Gastroesophageal sphincter (tissue), 4 donors: ENCODE measurements around the gene FOXO3. TPM values are rescaled to one million over a fixed set of nuclear protein-coding genes. Genes with fewer than 3 reads are reported as not detected.
A peak's percentile ranks its signal among the peaks of the same experiment; 100 is the strongest.
"Not testable (repeated sequence)": the region's sequence is repeated elsewhere in the genome, so short reads cannot be mapped to it uniquely, and the experiment has no call there.

Experiments
- ATAC-seq: fragments of 150-250 bp; one replicate; pipeline ENCODE4 v1.9.1; 2016; ENCODE audit warnings: mild to moderate bottlenecking, moderate library complexity
- H3K27ac ChIP-seq, 4 donors: fragments of 200-600 bp; sonication (generic) in 3 of 4; 1 replicate in 3 of 4; 2 replicates in 1 of 4; pipeline ENCODE4 v1.5.1; 2016 to 2019
- H3K27me3 ChIP-seq: fragments of 200-600 bp; sonication (generic); one replicate; pipeline ENCODE4 v1.5.1; 2019
- H3K36me3 ChIP-seq, 2 donors: fragments of 200-600 bp; sonication (generic); one replicate each; pipeline ENCODE4 v1.5.1; 2019; ENCODE audit warnings: control low read depth in 1 of 2
- H3K4me1 ChIP-seq, 3 donors: fragments of 200-600 bp; sonication (generic); 1 replicate in 2 of 3; 2 replicates in 1 of 3; pipeline ENCODE4 v1.5.1; 2016 to 2019; ENCODE audit warnings: control low read depth in 2 of 3
- H3K4me3 ChIP-seq, 2 donors: fragments of 200-600 bp; sonication (generic); one replicate each; pipeline ENCODE4 v1.5.1; 2019; ENCODE audit warnings: mild to moderate bottlenecking in 1 of 2, moderate library complexity in 1 of 2
- H3K9me3 ChIP-seq, 3 donors: fragments of 200-600 bp; sonication (generic); one replicate each; pipeline ENCODE4 v1.5.1; 2017 to 2019; ENCODE audit warnings: control low read depth in 2 of 3
- CTCF ChIP-seq, 4 experiments: fragments of 200-600 bp in 2 of 4; fragments of 450-650 bp in 2 of 4; sonication (generic) in 1 of 4; IDR thresholded peaks; one replicate each; pipeline ENCODE4 v1.5.1; 2017 to 2019; ENCODE audit warnings: antibody characterized with exemption in 4 of 4, mild to moderate bottlenecking in 2 of 4, moderate library complexity in 2 of 4
- EP300 ChIP-seq: sonication (generic); formaldehyde crosslinking; IDR thresholded peaks from one replicate; pipeline ENCODE4 v1.6.1; 2017; ENCODE audit warnings: antibody characterized with exemption, mild to moderate bottlenecking
- POLR2A ChIP-seq, 2 donors: fragments of 450-650 bp; IDR thresholded peaks; one replicate each; pipeline ENCODE4 v1.6.1; 2017; ENCODE audit warnings: antibody characterized with exemption in 2 of 2, mild to moderate bottlenecking in 2 of 2, moderate library complexity in 1 of 2
- POLR2AphosphoS5 ChIP-seq: sonication (generic); formaldehyde crosslinking; IDR thresholded peaks from one replicate; pipeline ENCODE4 v1.6.1; 2017; ENCODE audit warnings: antibody characterized with exemption
- WGBS, 2 donors: methylation state at CpG; one replicate each; pipeline ENCODE4 v1.1.5; 2018; ENCODE audit warnings: low coverage in 1 of 2; 5-methylcytosine and 5-hydroxymethylcytosine counted together
- total RNA-seq, 4 donors: library from RNA; depleted of rRNA; stranded (reverse); fragments of >200 nt; gene quantifications; one replicate each; pipeline ENCODE4 v1.1.0, GENCODE V29; 2016

Gene FOXO3
- total RNA-seq, 4 donors from 2014 or later: 93.7 to 122 (median 114) TPM

DNA sequence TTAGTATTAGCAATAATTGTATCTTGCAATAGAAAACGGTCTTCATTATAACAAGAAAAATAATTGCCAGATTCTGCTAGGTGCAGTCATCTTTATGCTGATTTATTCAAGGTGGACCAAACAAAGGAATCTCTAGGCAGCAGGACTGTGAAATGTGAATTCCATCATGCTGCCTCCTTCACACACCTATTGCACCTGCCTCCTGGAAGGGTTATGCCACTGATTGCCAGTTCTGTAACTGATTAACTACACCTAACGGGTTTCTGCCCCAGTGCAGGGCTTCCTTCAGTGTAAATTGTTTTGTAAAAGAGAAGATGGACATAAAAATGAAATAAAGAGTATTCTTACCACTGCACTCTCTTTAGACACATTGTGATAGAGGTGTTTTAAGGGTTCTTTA is 96.1 kb downstream of the FOXO3 start:
- peak overlapping the region; percentile 29 to 41 for H3K4me3 ChIP-seq
- TF ChIP-seq POLR2A (IDR thresholded peaks at IDR 0.05): no peak
- no peak for TF ChIP-seq EP300
- TF ChIP-seq POLR2AphosphoS5: no peak
- TF ChIP-seq CTCF (IDR thresholded peaks at IDR 0.05): no peak
- peak overlapping the region; percentile 82 to 93 (median 91) for H3K27ac ChIP-seq
- H3K9me3 ChIP-seq: no peaks in the 10 kb centered on the region
- no peak for ATAC-seq
- H3K27me3 ChIP-seq: no peaks in the 10 kb centered on the region
- WGBS, 2 donors: 24 to 57% methylated on average over 2 of the region's 2 CpGs
- no peaks in the 10 kb centered on the region for H3K36me3 ChIP-seq
- H3K4me1 ChIP-seq: peaks cover 41 to 99% (median 42%) of the 10 kb centered on the region in 3 donors

DNA sequence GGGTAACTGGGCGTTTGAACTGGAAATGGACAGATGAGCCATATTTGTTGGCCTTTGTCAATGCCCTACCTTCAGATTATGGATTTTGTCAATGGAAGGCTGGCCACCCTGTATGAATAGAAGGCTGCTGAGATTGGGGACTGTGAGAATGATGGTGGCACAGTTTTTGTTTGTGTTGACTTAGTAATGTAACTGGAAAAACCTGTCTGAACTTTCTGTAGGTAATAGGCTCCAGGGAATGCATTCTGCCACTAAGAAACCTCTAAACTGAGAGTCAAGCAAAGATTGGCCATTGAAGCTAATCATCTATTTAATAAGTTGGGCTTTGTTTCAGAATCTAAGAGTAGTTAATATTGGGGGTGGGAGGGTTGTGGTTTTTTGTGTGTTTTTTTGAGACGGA is 97.5 kb downstream of the FOXO3 start:
- WGBS, 2 donors: 60 to 92% methylated on average over 2 of the region's 2 CpGs
- no peaks in the 10 kb centered on the region for H3K9me3 ChIP-seq
- H3K36me3 ChIP-seq: peaks cover 0 to 2% of the 10 kb centered on the region in 2 donors
- peak overlapping the region in 2 of 4 donors; percentile 82 to 90 for H3K27ac ChIP-seq
- peaks cover 27 to 99% (median 30%) of the 10 kb centered on the region in 3 donors for H3K4me1 ChIP-seq
- no peaks in the 10 kb centered on the region for H3K27me3 ChIP-seq
- peak overlapping the region in 1 of 2 donors; percentile 41 for H3K4me3 ChIP-seq
- ATAC-seq: no peak
- no peak for TF ChIP-seq POLR2A (IDR thresholded peaks at IDR 0.05)
- no peak for TF ChIP-seq POLR2AphosphoS5
- no peak for TF ChIP-seq CTCF (IDR thresholded peaks at IDR 0.05)
- TF ChIP-seq EP300: no peak

- H3K9me3 ChIP-seq, ATAC-seq, H3K27me3 ChIP-seq, H3K36me3 ChIP-seq: not testable (repeated sequence)
- peak overlapping the region in 1 of 4 donors; percentile 90 for H3K27ac ChIP-seq
- 90 to 100% methylated on average over 3 to 4 of the region's 4 CpGs for WGBS, 2 donors
- peak overlapping the region in 1 of 2 donors; percentile 41 for H3K4me3 ChIP-seq
- H3K4me1 ChIP-seq: peaks cover 21 to 94% (median 24%) of the 10 kb centered on the region in 3 donors
Observed at GRCh38 chr6:108658785-108659184, 98.1 kb downstream of the FOXO3 start.

DNA sequence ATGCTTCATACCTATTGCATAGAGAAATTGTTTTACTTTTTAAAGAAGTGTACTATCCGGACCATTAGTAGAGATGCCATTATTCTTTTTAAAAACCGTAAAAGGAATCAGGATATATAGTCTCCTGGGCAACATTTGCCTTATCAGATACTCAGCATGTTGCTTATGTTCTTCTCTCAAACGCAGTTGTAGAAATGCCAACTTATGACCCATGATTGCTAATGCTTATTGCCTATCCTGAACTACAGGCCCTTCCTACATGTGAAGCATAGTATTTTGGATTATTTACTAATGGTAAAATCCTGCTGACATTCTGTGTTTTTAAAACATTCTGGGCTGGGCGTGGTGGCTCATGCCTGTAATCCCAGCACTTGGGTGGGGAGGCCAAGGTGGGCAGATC is 99.5 kb downstream of the FOXO3 start:
- H3K4me1 ChIP-seq: peaks cover 10 to 80% (median 11%) of the 10 kb centered on the region in 3 donors
- no peak for ATAC-seq
- no peak overlapping the region for H3K4me3 ChIP-seq
- no peaks in the 10 kb centered on the region for H3K9me3 ChIP-seq
- H3K27me3 ChIP-seq: no peaks in the 10 kb centered on the region
- TF ChIP-seq CTCF (IDR thresholded peaks at IDR 0.05) (no peak), POLR2A (IDR thresholded peaks at IDR 0.05) (no peak), POLR2AphosphoS5 (no peak), EP300 (no peak)
- peaks cover 0 to 21% of the 10 kb centered on the region in 2 donors for H3K36me3 ChIP-seq
- no peak overlapping the region for H3K27ac ChIP-seq
- WGBS, 2 donors: 74 to 76% methylated on average over 3 to 4 of the region's 4 CpGs

GRCh38 chr6:108661430-108661829 is 100.7 kb downstream of the FOXO3 start:
- Histone ChIP-seq H3K27me3 (no peaks in the 10 kb centered on the region), H3K36me3 (peaks cover 0 to 31% of the 10 kb centered on the region in 2 donors), H3K4me1 (peaks cover 3 to 75% (median 9%) of the 10 kb centered on the region in 3 donors), H3K9me3 (no peaks in the 10 kb centered on the region), H3K27ac (no peak overlapping the region), H3K4me3 (no peak overlapping the region)
- ATAC-seq: no peak
- TF ChIP-seq POLR2AphosphoS5: no peak
- TF ChIP-seq EP300: no peak
- TF ChIP-seq POLR2A (IDR thresholded peaks at IDR 0.05): no peak
- TF ChIP-seq CTCF (IDR thresholded peaks at IDR 0.05): no peak
- 83 to 100% methylated on average over 1 of the region's 1 CpG for WGBS, 2 donors
